Stimulated activated CD4-positive, alpha-beta T cell treated with anti-CD3 and anti-CD28 coated beads, TNF-alpha, amount 100 ng/mL, for 48 hours (primary cell): ENCODE measurements around the gene ULBP2.

ENCODE experiments used
- DNase-seq, 3 donors: peaks; one replicate each; pipeline ENCODE4 v3.0.0-alpha.2; 2020; ENCODE audit warnings: low read depth in 3 of 3

ULBP2 gene, protein sequence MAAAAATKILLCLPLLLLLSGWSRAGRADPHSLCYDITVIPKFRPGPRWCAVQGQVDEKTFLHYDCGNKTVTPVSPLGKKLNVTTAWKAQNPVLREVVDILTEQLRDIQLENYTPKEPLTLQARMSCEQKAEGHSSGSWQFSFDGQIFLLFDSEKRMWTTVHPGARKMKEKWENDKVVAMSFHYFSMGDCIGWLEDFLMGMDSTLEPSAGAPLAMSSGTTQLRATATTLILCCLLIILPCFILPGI

DNA sequence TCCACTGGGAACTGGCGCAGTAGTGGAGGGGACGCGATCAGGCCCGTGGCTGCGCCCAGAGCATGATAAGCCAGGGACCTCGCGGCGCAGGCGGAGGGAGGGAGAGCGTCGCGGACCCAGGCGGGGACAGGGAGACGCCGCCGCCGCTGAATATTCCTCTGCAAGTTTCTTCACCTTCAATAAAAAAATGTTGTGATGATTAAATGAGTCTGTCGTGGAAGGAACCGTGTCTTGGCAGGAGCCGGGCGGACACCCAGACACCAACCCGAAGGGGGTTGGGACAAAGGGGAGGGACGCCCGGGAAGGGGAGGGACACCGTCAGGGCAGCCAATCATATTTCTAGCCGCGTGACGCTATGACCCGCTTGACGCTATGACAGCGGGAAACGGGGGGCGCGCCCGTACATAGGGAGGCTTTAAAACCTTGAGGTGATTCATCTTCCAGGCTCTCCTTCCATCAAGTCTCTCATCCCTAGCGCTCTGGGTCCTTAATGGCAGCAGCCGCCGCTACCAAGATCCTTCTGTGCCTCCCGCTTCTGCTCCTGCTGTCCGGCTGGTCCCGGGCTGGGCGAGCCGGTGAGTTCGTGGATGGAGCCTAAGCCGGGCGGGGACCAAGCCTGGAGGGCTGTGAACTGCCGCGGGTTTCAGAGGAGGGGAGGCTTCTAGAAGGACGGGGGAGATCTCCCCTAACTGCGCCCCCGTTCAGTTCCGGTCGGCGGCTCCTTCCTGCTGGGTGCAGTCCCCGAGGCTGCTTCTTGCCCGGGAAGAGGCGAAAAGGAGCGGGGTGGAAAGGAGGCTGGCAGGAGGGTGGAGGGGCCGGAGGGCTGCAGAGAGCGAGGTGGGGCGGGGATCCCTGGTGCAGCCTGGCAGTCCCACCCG lies at the start of gene ULBP2:
Gene ULBP2 (plus strand): TSS at position 432 of the 878 bp plus-strand sequence. CDS start 59 bp downstream, at position 491.
- DNase-seq, result peak in 2 of 3 donors; percentile 76 to 79

- DNase-seq, result no peak
These were observed 46.7 kb upstream of the ULBP2 start for GRCh38 chr6:149895048-149895590.

- DNase-seq, result peak in 2 of 3 donors; percentile 4 to 11
These were observed 46.0 kb upstream of the ULBP2 start for GRCh38 chr6:149895833-149896271.

DNA sequence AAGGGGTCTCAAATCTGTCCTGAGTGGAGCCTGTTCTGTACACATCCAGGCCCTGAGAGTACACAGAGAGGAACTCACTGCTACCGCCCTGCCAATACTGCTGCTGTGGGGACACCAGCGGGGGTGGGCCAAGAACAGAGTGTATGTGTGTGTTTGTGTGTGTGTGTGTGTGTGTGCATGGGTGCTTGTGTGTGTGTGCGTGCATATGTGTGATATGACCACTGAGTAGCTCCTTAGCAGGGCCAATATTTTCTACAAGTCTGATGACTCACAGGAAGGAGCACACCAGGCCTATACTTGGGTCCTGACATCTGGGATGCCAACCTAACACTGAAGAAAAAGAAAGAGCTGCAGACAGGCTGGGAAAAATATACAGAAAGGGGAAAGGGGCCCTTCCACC lies 45.3 kb upstream of the ULBP2 start:
- no peak for DNase-seq

GRCh38 chr6:149897015-149897697 lies 44.7 kb upstream of the ULBP2 start:
- DNase-seq, result no peak

GRCh38 chr6:149897855-149898744 lies 43.7 kb upstream of the ULBP2 start, which contains the start of gene RAET1E:
RAET1E (minus strand) TSS chr6:149898113; CDS start chr6:149890901, 7,212 bp downstream.
- DNase-seq, result no peak

GRCh38 chr6:149898966-149899365 lies 42.8 kb upstream of the ULBP2 start:
- no peak for DNase-seq

GRCh38 chr6:149899486-149899885 lies 42.3 kb upstream of the ULBP2 start:
- DNase-seq, result no peak

GRCh38 chr6:149899926-149900619 lies 41.7 kb upstream of the ULBP2 start:
- no peak for DNase-seq

- no peak for DNase-seq
These were observed 41.0 kb upstream of the ULBP2 start for GRCh38 chr6:149900620-149901443.

- DNase-seq, result no peak
These were observed 40.2 kb upstream of the ULBP2 start for GRCh38 chr6:149901444-149902140.

GRCh38 chr6:149903938-149904611 lies 37.7 kb upstream of the ULBP2 start:
- no peak for DNase-seq

- DNase-seq, result no peak
These were observed 37.0 kb upstream of the ULBP2 start for GRCh38 chr6:149904661-149905370.

DNA sequence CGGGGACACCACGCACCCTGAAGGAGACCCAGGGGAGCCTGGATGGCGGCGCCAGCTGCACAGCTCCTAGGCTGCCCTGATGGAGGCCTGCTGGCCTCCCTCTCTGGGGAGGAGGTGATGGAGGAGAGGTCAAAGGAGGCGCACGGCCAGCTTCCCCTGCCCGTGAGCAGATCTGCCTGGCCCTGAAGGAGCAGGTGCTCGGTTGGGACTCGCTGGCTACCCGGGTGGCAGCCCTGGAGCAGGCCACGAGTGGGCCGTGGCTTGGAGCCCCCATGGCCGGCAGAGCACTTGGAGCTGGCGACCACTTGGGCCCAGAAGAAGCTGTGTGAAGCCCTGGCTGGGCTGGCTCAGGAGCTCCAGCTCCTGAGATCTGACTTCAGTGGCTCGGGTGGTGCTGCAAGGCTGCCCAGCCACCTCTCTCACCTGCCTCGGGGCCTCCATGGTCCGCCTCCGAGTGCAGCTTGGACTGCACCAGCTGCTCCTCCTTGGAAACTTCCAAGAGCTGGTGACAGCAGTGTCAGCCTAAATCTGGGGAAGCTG lies 36.4 kb upstream of the ULBP2 start:
- DNase-seq, result no peak

DNA sequence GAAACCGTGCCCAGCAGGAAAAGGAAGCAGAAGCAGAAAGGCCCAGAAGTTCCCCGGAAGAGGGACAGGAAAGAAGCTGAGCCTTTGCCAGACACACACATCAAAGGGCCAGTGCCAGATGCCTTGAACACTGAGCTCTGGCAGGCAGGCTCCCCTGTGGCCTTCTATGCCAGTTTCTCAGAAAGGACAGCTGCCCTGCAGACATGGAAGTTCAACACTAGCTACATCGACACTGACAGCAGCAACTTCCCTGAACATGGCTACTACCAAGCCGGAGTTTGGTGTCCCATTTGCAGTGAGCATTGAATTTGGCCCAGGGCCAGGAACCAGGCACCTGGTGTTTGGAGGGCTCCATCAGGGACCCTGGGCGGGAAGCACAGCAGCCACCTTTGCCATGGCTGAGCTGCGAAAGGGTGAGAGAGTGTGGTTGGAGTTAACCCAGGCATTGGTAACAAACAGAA lies 35.9 kb upstream of the ULBP2 start:
- DNase-seq, result no peak

- DNase-seq, result no peak
These were observed 35.4 kb upstream of the ULBP2 start for GRCh38 chr6:149906405-149906804.

GRCh38 chr6:149907317-149907716 lies 34.5 kb upstream of the ULBP2 start:
- DNase-seq, result no peak
